ENCODE measurements around the gene PIAS1.

- no peak for TF ChIP-seq CTCF (IDR thresholded peaks at IDR 0.05; ENCODE audit: insufficient read depth, low read length, poor library complexity, severe bottlenecking)
- TF ChIP-seq EZH2phosphoT487 (conservative IDR thresholded peaks at IDR 0.05; ENCODE audit: low read length) = no peak
These were observed 15.9 kb upstream of the PIAS1 start for GRCh38 chr15:68038246-68038645.

Data from SU-DHL-6 (cell line).